B cell (primary cell): ENCODE results near the gene TOX2. TPM values are rescaled to one million over a fixed set of nuclear protein-coding genes. Genes with fewer than 3 reads are reported as not detected.

Experiments used
- ATAC-seq: fragments of 200-7000 bp; cut with Tn5 transposase; one replicate; pipeline ENCODE4 v1.10.0; 2021; ENCODE audit warnings: low read depth, mild to moderate bottlenecking, moderate number of reproducible peaks, moderate library complexity
- CTCF ChIA-PET: fragments of 350-600 bp; sonication (Branson Sonifier 250); formaldehyde crosslinking; loops from one replicate; lab custom pipeline; 2021; ENCODE audit warnings: antibody characterized with exemption, inconsistent platforms; lab: Charles Lee
- POLR2A ChIA-PET: fragments of 350-600 bp; sonication (Branson Sonifier 250); formaldehyde crosslinking; loops from one replicate; lab custom pipeline; 2021; ENCODE audit warnings: antibody characterized with exemption; lab: Charles Lee
- DNase-seq: peaks from one replicate; pipeline ENCODE4 v3.0.0; 2013
- H2AFZ ChIP-seq: 2 replicates; pipeline ENCODE4 v1.6.1; 2012; ENCODE audit warnings: mild to moderate bottlenecking, low read depth, low read length; ENCODE audit not compliant: insufficient read depth, poor library complexity, severe bottlenecking
- H3K27ac ChIP-seq, 2 donors: 1 replicate in 1 of 2; 2 replicates in 1 of 2; pipeline ENCODE4 v1.5.1; 2012 to 2013; ENCODE audit warnings: low read length in 2 of 2, mild to moderate bottlenecking in 2 of 2, moderate library complexity in 1 of 2
- H3K27me3 ChIP-seq, 4 experiments: fragments of 200-600 bp in 1 of 4; sonication (generic) in 1 of 4; replicated peaks in 1 of 4; 1 replicate in 2 of 4; 2 replicates in 2 of 4; pipeline versions ENCODE4 v1.6.1 to v1.7.0; 2013 to 2016; ENCODE audit warnings: low read length in 3 of 4, mild to moderate bottlenecking in 2 of 4, mixed read lengths in 1 of 4, moderate library complexity in 1 of 4; ENCODE audit not compliant: insufficient read depth in 4 of 4, control insufficient read depth in 3 of 4; ENCODE audit errors: control extremely low read depth in 1 of 4
- H3K36me3 ChIP-seq, 2 experiments: replicated peaks in 1 of 2; 1 replicate in 1 of 2; 2 replicates in 1 of 2; pipeline versions ENCODE4 v1.6.1 to v1.7.1; 2013; ENCODE audit warnings: low read length in 1 of 2; ENCODE audit not compliant: insufficient read depth in 2 of 2, control insufficient read depth in 1 of 2; ENCODE audit errors: control extremely low read depth in 1 of 2, extremely low read depth in 1 of 2
- H3K4me1 ChIP-seq, 2 donors: fragments of 200-600 bp in 1 of 2; sonication (generic) in 1 of 2; 1 replicate in 1 of 2; 2 replicates in 1 of 2; pipeline versions ENCODE4 v1.5.1 to v1.6.1; 2013 to 2017; ENCODE audit warnings: low read length in 2 of 2; ENCODE audit not compliant: control insufficient read depth in 2 of 2, insufficient read depth in 2 of 2
- H3K4me2 ChIP-seq: replicated peaks from 2 replicates; pipeline ENCODE3; 2012; ENCODE audit warnings: mild to moderate bottlenecking, low read depth, low read length; ENCODE audit not compliant: poor library complexity, severe bottlenecking
- H3K4me3 ChIP-seq, 5 experiments: fragments of 200-600 bp in 1 of 5; sonication (generic) in 1 of 5; 1 replicate in 3 of 5; 2 replicates in 2 of 5; pipeline versions ENCODE4 v1.5.1 to v1.7.0; 2011 to 2016; ENCODE audit warnings: low read length in 4 of 5, mild to moderate bottlenecking in 4 of 5, low read depth in 2 of 5, control low read depth in 1 of 5, moderate library complexity in 1 of 5; ENCODE audit not compliant: insufficient read depth in 1 of 5; ENCODE audit errors: control extremely low read depth in 1 of 5, extremely low read depth in 1 of 5
- H3K79me2 ChIP-seq: fragments of 200-600 bp; sonication (generic); one replicate; pipeline ENCODE4 v1.6.0; 2016; ENCODE audit warnings: low read length; ENCODE audit not compliant: control insufficient read depth, insufficient read depth
- H3K9ac ChIP-seq: fragments of 200-600 bp; sonication (generic); 2 replicates; pipeline ENCODE4 v1.6.1; 2017; ENCODE audit warnings: mild to moderate bottlenecking, low read length, moderate library complexity
- H3K9me3 ChIP-seq, 3 donors: one replicate each; pipeline versions ENCODE4 v1.6.1 to v1.7.1; 2013; ENCODE audit warnings: low read length in 2 of 3; ENCODE audit not compliant: control insufficient read depth in 2 of 3, insufficient read depth in 1 of 3; ENCODE audit errors: control extremely low read depth in 1 of 3
- H4K20me1 ChIP-seq: 2 replicates; pipeline ENCODE4 v1.6.0; 2012; ENCODE audit warnings: mild to moderate bottlenecking, low read length; ENCODE audit not compliant: insufficient read depth, control insufficient read depth, poor library complexity, severe bottlenecking
- H3K27ac Mint-ChIP-seq: one replicate; pipeline ENCODE4 v1.8.0; 2021; ENCODE audit warnings: mixed read lengths
- H3K27me3 Mint-ChIP-seq: one replicate; pipeline ENCODE4 v1.8.0; 2021; ENCODE audit warnings: mixed read lengths
- H3K4me1 Mint-ChIP-seq: one replicate; pipeline ENCODE4 v1.8.0; 2021; ENCODE audit warnings: mixed read lengths
- H3K4me3 Mint-ChIP-seq: one replicate; pipeline ENCODE4 v1.8.0; 2021; ENCODE audit warnings: mixed read lengths
- H3K9me3 Mint-ChIP-seq: one replicate; pipeline ENCODE4 v1.8.0; 2022; ENCODE audit warnings: mixed read lengths; ENCODE audit not compliant: insufficient read depth
- CTCF ChIP-seq: fragments of 200-600 bp; IDR thresholded peaks from one replicate; pipeline ENCODE4 v1.8.0; 2022; ENCODE audit warnings: antibody characterized with exemption, mild to moderate bottlenecking
- EZH2 ChIP-seq: IDR thresholded peaks from 2 replicates; pipeline ENCODE4 v1.6.1; 2012; ENCODE audit warnings: borderline replicate concordance, low read depth, mild to moderate bottlenecking, moderate library complexity, low read length; ENCODE audit not compliant: insufficient read depth, poor library complexity, severe bottlenecking
- WGBS: methylation state at CpG from one replicate; pipeline ENCODE4 v1.1.5; 2013; ENCODE audit warnings: missing lambda C conversion rate; ENCODE audit not compliant: insufficient coverage; 5-methylcytosine and 5-hydroxymethylcytosine counted together
- intact Hi-C: fragments of 100-400 bp; cut with micrococcal nuclease; formaldehyde crosslinking; loops from one replicate; pipeline ENCODE4 v1.10.0; 2022
- polyA plus RNA-seq: library from polyadenylated mRNA; depleted of rRNA; stranded (reverse); fragments of >200 nt; gene quantifications from 2 replicates; pipeline ENCODE4 v1.2.3, GENCODE V29; 2012
- total RNA-seq, 2 donors: library from RNA; stranded (reverse); fragments of 120-200 nt in 1 of 2; gene quantifications; 1 replicate in 1 of 2; 2 replicates in 1 of 2; pipeline versions ENCODE4 v1.2.3 to v1.2.4, GENCODE V29; 2013 to 2022

The TOX2 gene
- total and polyA plus RNA-seq, 2 donors (not counting 1 experiment from before 2014, with no cell fraction given), result 1.2 to 4.1 TPM

- ATAC-seq (no peak), DNase-seq (no peak)
- WGBS, result no CpG with 5 or more reads among the region's 3 CpGs
- Histone ChIP-seq H3K36me3 (no peaks in the 10 kb centered on the region), H3K27ac (no peak overlapping the region), H2AFZ (no peak overlapping the region), H3K9me3 (no peaks in the 10 kb centered on the region), H4K20me1 (no peaks in the 10 kb centered on the region), H3K4me2 (no peak overlapping the region), H3K27me3 (peaks cover 0 to 5% (median 0%) of the 10 kb centered on the region in 4 experiments), H3K4me3 (no peak overlapping the region), H3K9ac (no peak overlapping the region), H3K79me2 (no peaks in the 10 kb centered on the region), H3K4me1 (no peaks in the 10 kb centered on the region)
- POLR2A ChIA-PET, result no interaction called here
- H3K9me3 Mint-ChIP-seq, result no peaks in the 10 kb centered on the region
- intact Hi-C loops, result no loop called here
- TF ChIP-seq CTCF (no peak), EZH2 (no peak)
- CTCF ChIA-PET, result interaction anchor here (0.7 kb wide), 2 partner anchors 13 to 111 kb away, joined by 3 read pairs; no protein-coding TSS in a partner anchor
- peaks cover 14% of the 10 kb centered on the region for H3K27me3 Mint-ChIP-seq
- no peaks in the 10 kb centered on the region for H3K4me1 Mint-ChIP-seq
- no peak overlapping the region for H3K4me3 Mint-ChIP-seq
- H3K27ac Mint-ChIP-seq, result no peak overlapping the region
Observed at GRCh38 chr20:43977962-43978361, 63.3 kb downstream of the TOX2 start.

DNA sequence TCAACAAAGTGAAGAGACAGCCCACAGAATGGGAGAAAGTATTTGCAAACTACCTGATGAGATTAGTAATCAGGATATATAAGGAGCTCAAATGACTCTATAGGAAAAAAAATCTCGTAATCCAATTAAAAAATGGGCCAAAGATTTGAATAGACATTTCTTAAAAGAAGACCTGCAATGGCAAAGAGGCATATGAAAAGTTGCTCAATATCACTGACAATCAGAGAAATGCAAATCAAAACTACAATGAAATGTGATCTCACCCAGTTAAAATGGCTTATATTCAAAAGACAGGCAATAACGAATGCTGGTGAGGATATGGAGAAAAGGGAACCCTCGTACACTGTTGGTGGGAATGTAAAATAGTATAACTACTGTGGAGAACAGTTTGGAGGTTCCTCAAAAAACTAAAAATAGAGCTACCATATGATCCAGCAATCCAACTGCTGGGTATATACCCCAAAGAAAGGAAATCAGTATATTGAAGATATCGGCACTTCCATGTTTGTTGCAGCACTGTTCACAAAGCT, 65.0 kb downstream of the TOX2 start:
- CTCF ChIA-PET, result interaction anchor here (1.2 kb wide), 1 partner anchor 14 kb away, joined by 3 read pairs; no protein-coding TSS in a partner anchor
- Histone ChIP-seq H4K20me1 (no peaks in the 10 kb centered on the region), H3K79me2 (no peaks in the 10 kb centered on the region), H3K27ac (no peak overlapping the region), H3K27me3 (peaks cover 0 to 5% (median 0%) of the 10 kb centered on the region in 4 experiments), H3K9me3 (no peaks in the 10 kb centered on the region), H3K4me2 (no peak overlapping the region), H3K36me3 (no peaks in the 10 kb centered on the region), H3K9ac (no peak overlapping the region), H3K4me1 (no peaks in the 10 kb centered on the region), H3K4me3 (no peak overlapping the region), H2AFZ (no peak overlapping the region)
- no peak overlapping the region for H3K27ac Mint-ChIP-seq
- H3K27me3 Mint-ChIP-seq, result peaks cover 10% of the 10 kb centered on the region
- intact Hi-C loops, result no loop called here
- H3K9me3 Mint-ChIP-seq, result no peaks in the 10 kb centered on the region
- ATAC-seq (no peak), DNase-seq (no peak)
- POLR2A ChIA-PET, result no interaction called here
- no peak for TF ChIP-seq CTCF
- TF ChIP-seq EZH2, result no peak
- H3K4me3 Mint-ChIP-seq, result no peak overlapping the region
- no CpG with 5 or more reads among the region's 4 CpGs for WGBS
- H3K4me1 Mint-ChIP-seq, result no peaks in the 10 kb centered on the region
